HCT116 (cell line): ENCODE data around the gene CCDC85B. TPM values are rescaled to one million over a fixed set of nuclear protein-coding genes. Genes with fewer than 3 reads are reported as not detected.

Experiments
- ATAC-seq: fragments of 200-7000 bp; cut with Tn5 transposase; 2 replicates; pipeline ENCODE4 v1.9.1; 2020; ENCODE audit warnings: mild to moderate bottlenecking, moderate library complexity
- BruUV-seq: library from RNA; stranded (reverse); fragments of 400-500 nt; replicated peaks from 2 replicates; lab custom pipeline; 2021; lab: Mats Ljungman, UMichigan
- CTCF ChIA-PET: fragments of 300-600 bp; sonication (Branson Sonifier 250); formaldehyde crosslinking; loops from one replicate; lab custom pipeline; 2021; ENCODE audit warnings: antibody characterized with exemption; lab: Charles Lee
- POLR2A ChIA-PET: fragments of 300-600, 350-600 bp; sonication (Branson Sonifier 250); formaldehyde crosslinking; loops from one replicate; lab custom pipeline; 2021; ENCODE audit warnings: antibody characterized with exemption; lab: Charles Lee
- RAD21 ChIA-PET, 2 experiments: fragments of 300-600 bp; sonication (Branson Sonifier 250); formaldehyde crosslinking; loops; one replicate each; lab custom pipeline; 2023; ENCODE audit warnings: low total read pairs in 2 of 2; ENCODE audit not compliant: uncharacterized antibody in 2 of 2, unreplicated experiment in 2 of 2, low non-redundant PET in 1 of 2; lab: Charles Lee
- DNase-seq: peaks from one replicate; pipeline ENCODE4 v3.0.0-alpha.2; 2010; ENCODE audit warnings: low read depth, low spot score
- H2AFZ ChIP-seq: fragments of 200-600 bp; shearing (Covaris generic), sonication (generic); 2 replicates; pipeline ENCODE4 v1.6.1; 2017; ENCODE audit warnings: low read depth, mixed run types, mixed read lengths, antibody characterized with exemption, low read length; ENCODE audit not compliant: poor library complexity, severe bottlenecking
- H3K27ac ChIP-seq: 2 replicates; pipeline ENCODE4 v1.5.1; 2012; ENCODE audit warnings: low read depth, low read length
- H3K27me3 ChIP-seq: fragments of 200-600 bp; sonication (generic); 2 replicates; pipeline ENCODE4 v1.6.1; 2016; ENCODE audit warnings: mixed run types, low read length, mixed read lengths; ENCODE audit not compliant: insufficient read depth
- H3K36me3 ChIP-seq, 2 experiments: fragments of 200-500 bp in 1 of 2; fragments of 200-600 bp in 1 of 2; sonication (Bioruptor generic) in 1 of 2; sonication (generic) in 1 of 2; 2 replicates each; pipeline versions ENCODE4 v1.5.1 to v1.6.1; 2014 to 2016; ENCODE audit warnings: low read length in 2 of 2, inconsistent platforms in 1 of 2, mixed read lengths in 1 of 2, mixed run types in 1 of 2; ENCODE audit not compliant: insufficient read depth in 2 of 2, control insufficient read depth in 1 of 2
- H3K4me1 ChIP-seq, 2 experiments: fragments of 200-600 bp in 1 of 2; sonication (generic) in 1 of 2; 2 replicates each; pipeline versions ENCODE4 v1.5.1 to v1.6.1; 2012 to 2017; ENCODE audit warnings: low read length in 2 of 2, inconsistent platforms in 1 of 2, mild to moderate bottlenecking in 1 of 2, mixed read lengths in 1 of 2, mixed run types in 1 of 2, moderate library complexity in 1 of 2; ENCODE audit not compliant: insufficient read depth in 2 of 2, control insufficient read depth in 1 of 2
- H3K4me2 ChIP-seq: fragments of 200-600 bp; sonication (generic); 2 replicates; pipeline ENCODE4 v1.6.1; 2017; ENCODE audit warnings: mixed run types, low read length, mixed read lengths
- H3K4me3 ChIP-seq, 2 experiments: fragments of 200-600 bp in 1 of 2; sonication (generic) in 1 of 2; replicated peaks in 1 of 2; 2 replicates each; pipeline ENCODE4 v1.5.1; 2011 to 2016; ENCODE audit warnings: low read length in 2 of 2, control low read depth in 1 of 2, low read depth in 1 of 2, mild to moderate bottlenecking in 1 of 2, mixed read lengths in 1 of 2, mixed run types in 1 of 2
- H3K79me2 ChIP-seq: fragments of 200-600 bp; sonication (generic); 2 replicates; pipeline ENCODE4 v1.6.1; 2017; ENCODE audit warnings: mild to moderate bottlenecking, mixed run types, low read length, moderate library complexity, mixed read lengths; ENCODE audit not compliant: insufficient read depth
- H3K9ac ChIP-seq: fragments of 200-600 bp; sonication (generic); 2 replicates; pipeline ENCODE4 v1.6.1; 2016; ENCODE audit warnings: low read length, mixed read lengths
- H3K9me2 ChIP-seq: fragments of 200-600 bp; sonication (generic), shearing (Covaris generic); 2 replicates; pipeline ENCODE4 v1.6.1; 2017; ENCODE audit warnings: mixed run types, mild to moderate bottlenecking, moderate library complexity; ENCODE audit not compliant: insufficient read depth
- H3K9me3 ChIP-seq, 2 experiments: fragments of 200-500 bp in 1 of 2; fragments of 200-600 bp in 1 of 2; sonication (Bioruptor generic) in 1 of 2; sonication (generic) in 1 of 2; 2 replicates each; pipeline ENCODE4 v1.6.1; 2014 to 2017; ENCODE audit warnings: low read length in 2 of 2, mixed read lengths in 2 of 2, inconsistent platforms in 1 of 2, low read depth in 1 of 2, mild to moderate bottlenecking in 1 of 2, mixed run types in 1 of 2, moderate library complexity in 1 of 2; ENCODE audit not compliant: control insufficient read depth in 1 of 2, insufficient read depth in 1 of 2
- H4K20me1 ChIP-seq: fragments of 200-600 bp; sonication (generic), shearing (Covaris generic); 2 replicates; pipeline ENCODE4 v1.6.1; 2017; ENCODE audit warnings: mixed run types, mild to moderate bottlenecking, moderate library complexity; ENCODE audit not compliant: insufficient read depth
- ATF3 ChIP-seq: IDR thresholded peaks from 2 replicates; pipeline ENCODE4 v1.6.1; 2012
- EGR1 ChIP-seq: IDR thresholded peaks from 2 replicates; pipeline ENCODE4 v1.6.1; 2012; ENCODE audit warnings: low read depth
- ELF1 ChIP-seq: IDR thresholded peaks from 2 replicates; pipeline ENCODE4 v1.6.1; 2012; ENCODE audit warnings: low read depth, borderline replicate concordance
- EZH2 ChIP-seq: fragments of 200-600 bp; sonication (generic); IDR thresholded peaks from 2 replicates; pipeline ENCODE4 v1.6.1; 2017; ENCODE audit warnings: antibody characterized with exemption, mixed run types
- EZH2phosphoT487 ChIP-seq: fragments of 200-600 bp; IDR thresholded peaks from 2 replicates; pipeline ENCODE4 v1.6.1; 2018; ENCODE audit warnings: antibody characterized with exemption, borderline replicate concordance
- JUND ChIP-seq: IDR thresholded peaks from 2 replicates; pipeline ENCODE4 v1.6.1; 2012
- TCF7L2 ChIP-seq: IDR thresholded peaks from 2 replicates; pipeline ENCODE4 v1.7.0; 2011; ENCODE audit warnings: borderline replicate concordance, inconsistent platforms; ENCODE audit not compliant: insufficient read depth, insufficient read length; ENCODE audit errors: extremely low read depth
- intact Hi-C: fragments of 100-400 bp; cut with micrococcal nuclease; formaldehyde crosslinking; loops from 2 replicates; pipeline ENCODE4 v1.10.0; 2022
- total RNA-seq: library from RNA; stranded (reverse); gene quantifications from one replicate; pipeline ENCODE4 v1.2.1, GENCODE V29; 2021; ENCODE audit not compliant: unreplicated experiment

Gene CCDC85B
- total RNA-seq, 1 experiment from 2014 or later: 84.3 TPM

GRCh38 chr11:65849771-65850216, 40.7 kb upstream of the CCDC85B start:
- Histone ChIP-seq H3K4me2 (no peak overlapping the region), H3K9me2 (no peaks in the 10 kb centered on the region), H3K27me3 (no peaks in the 10 kb centered on the region), H3K79me2 (peaks cover 10% of the 10 kb centered on the region), H4K20me1 (no peaks in the 10 kb centered on the region), H2AFZ (no peak overlapping the region), H3K27ac (no peak overlapping the region), H3K4me3 (no peak overlapping the region), H3K4me1 (no peaks in the 10 kb centered on the region; a peak in 1 of 4 replicates), H3K36me3 (peaks cover 14 to 35% of the 10 kb centered on the region in 2 experiments), H3K9ac (no peak overlapping the region), H3K9me3 (no peaks in the 10 kb centered on the region; a peak in 1 of 4 replicates)
- ChIA-PET CTCF (interaction anchor here (1.0 to 2.4 kb wide), 5 partner anchors 10 to 138 kb away, joined by 3 to 10 read pairs (median 4); partner anchors contain the start of genes FIBP, KAT5 and MUS81), RAD21 (no interaction called here), POLR2A (interaction anchor here (1.1 to 4.2 kb wide), 3 partner anchors 8 to 20 kb away, joined by 4 to 16 read pairs (median 4); partner anchors contain the start of gene CFL1)
- intact Hi-C loops: no loop called here
- DNase-seq (no peak), ATAC-seq (no peak)
- TF ChIP-seq EGR1: no peak
- no peak for TF ChIP-seq EZH2
- no peak for TF ChIP-seq EZH2phosphoT487
- no peak for TF ChIP-seq ELF1
- no peak for TF ChIP-seq TCF7L2
- no peak for TF ChIP-seq JUND
- no peak for TF ChIP-seq ATF3
- BruUV-seq: no TSS peak
